Measurements from ENCODE around the gene ZNF879. TPM values are rescaled to one million over a fixed set of nuclear protein-coding genes. Genes with fewer than 3 reads are reported as not detected.

ZNF879 gene
- total and polyA plus RNA-seq, 11 donors = 2.3 to 4.5 (median 3.2) TPM

GRCh38 chr5:178989311-178989710, 34.3 kb upstream of the ZNF879 start:
- WGBS, 4 donors = 88 to 95% (median 90%) methylated on average over 7 of the region's 7 CpGs
- peaks cover 0 to 68% (median 43%) of the 10 kb centered on the region in 12 donors for H3K9me3 ChIP-seq

DNA sequence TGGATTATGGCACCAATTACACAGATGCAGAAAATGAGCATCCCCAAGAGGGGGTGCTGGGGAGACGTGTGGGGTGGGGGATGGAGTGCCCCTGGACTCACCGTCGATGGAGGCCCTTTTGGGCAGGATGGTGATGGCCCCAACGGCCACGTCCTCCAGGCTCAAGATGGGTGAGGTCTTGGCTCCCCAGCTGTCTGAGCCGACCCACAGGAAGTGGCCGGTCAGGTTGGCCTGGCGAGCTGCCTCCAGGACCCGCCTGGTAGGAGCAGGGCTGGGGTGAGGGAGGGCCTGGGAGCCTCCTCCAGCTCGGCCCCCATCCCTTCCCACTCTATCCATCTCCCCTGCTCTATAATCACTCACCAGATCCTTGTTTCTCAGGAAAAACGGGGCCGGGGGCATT, 33.1 kb upstream of the ZNF879 start:
- Histone ChIP-seq H3K4me3 (no peak overlapping the region), H3K27me3 (peaks cover 0 to 37% (median 21%) of the 10 kb centered on the region in 9 donors), H3K36me3 (no peaks in the 10 kb centered on the region), H3K4me1 (peaks cover 0 to 10% (median 0%) of the 10 kb centered on the region in 12 donors), H3K27ac (no peak overlapping the region), H3K9me3 (peaks cover 0 to 56% (median 36%) of the 10 kb centered on the region in 12 donors)
- intact Hi-C loops (cut with DNase I) = no loop called here
- TF ChIP-seq POLR2A (IDR thresholded peaks at IDR 0.05) = no peak
- TF ChIP-seq, protein P1, sequence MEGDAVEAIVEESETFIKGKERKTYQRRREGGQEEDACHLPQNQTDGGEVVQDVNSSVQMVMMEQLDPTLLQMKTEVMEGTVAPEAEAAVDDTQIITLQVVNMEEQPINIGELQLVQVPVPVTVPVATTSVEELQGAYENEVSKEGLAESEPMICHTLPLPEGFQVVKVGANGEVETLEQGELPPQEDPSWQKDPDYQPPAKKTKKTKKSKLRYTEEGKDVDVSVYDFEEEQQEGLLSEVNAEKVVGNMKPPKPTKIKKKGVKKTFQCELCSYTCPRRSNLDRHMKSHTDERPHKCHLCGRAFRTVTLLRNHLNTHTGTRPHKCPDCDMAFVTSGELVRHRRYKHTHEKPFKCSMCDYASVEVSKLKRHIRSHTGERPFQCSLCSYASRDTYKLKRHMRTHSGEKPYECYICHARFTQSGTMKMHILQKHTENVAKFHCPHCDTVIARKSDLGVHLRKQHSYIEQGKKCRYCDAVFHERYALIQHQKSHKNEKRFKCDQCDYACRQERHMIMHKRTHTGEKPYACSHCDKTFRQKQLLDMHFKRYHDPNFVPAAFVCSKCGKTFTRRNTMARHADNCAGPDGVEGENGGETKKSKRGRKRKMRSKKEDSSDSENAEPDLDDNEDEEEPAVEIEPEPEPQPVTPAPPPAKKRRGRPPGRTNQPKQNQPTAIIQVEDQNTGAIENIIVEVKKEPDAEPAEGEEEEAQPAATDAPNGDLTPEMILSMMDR (IDR thresholded peaks at IDR 0.05) = no peak
- 87 to 93% (median 89%) methylated on average over 11 to 12 of the region's 12 CpGs for WGBS, 4 donors
- ATAC-seq (no peak), DNase-seq (no peak)

More at GRCh38 chr5:178989311-178989710, 34.3 kb upstream of the ZNF879 start:
- intact Hi-C loops (cut with DNase I) = no loop called here
- H3K27me3 ChIP-seq = peaks cover 0 to 27% (median 14%) of the 10 kb centered on the region in 9 donors
- H3K4me3 ChIP-seq = no peak overlapping the region
- ATAC-seq (no peak), DNase-seq (no peak)
- H3K36me3 ChIP-seq = no peaks in the 10 kb centered on the region
- no peak overlapping the region for H3K27ac ChIP-seq
- H3K4me1 ChIP-seq = peaks cover 0 to 2% (median 0%) of the 10 kb centered on the region in 12 donors
- TF ChIP-seq, protein P1 (IDR thresholded peaks at IDR 0.05) = no peak

DNA sequence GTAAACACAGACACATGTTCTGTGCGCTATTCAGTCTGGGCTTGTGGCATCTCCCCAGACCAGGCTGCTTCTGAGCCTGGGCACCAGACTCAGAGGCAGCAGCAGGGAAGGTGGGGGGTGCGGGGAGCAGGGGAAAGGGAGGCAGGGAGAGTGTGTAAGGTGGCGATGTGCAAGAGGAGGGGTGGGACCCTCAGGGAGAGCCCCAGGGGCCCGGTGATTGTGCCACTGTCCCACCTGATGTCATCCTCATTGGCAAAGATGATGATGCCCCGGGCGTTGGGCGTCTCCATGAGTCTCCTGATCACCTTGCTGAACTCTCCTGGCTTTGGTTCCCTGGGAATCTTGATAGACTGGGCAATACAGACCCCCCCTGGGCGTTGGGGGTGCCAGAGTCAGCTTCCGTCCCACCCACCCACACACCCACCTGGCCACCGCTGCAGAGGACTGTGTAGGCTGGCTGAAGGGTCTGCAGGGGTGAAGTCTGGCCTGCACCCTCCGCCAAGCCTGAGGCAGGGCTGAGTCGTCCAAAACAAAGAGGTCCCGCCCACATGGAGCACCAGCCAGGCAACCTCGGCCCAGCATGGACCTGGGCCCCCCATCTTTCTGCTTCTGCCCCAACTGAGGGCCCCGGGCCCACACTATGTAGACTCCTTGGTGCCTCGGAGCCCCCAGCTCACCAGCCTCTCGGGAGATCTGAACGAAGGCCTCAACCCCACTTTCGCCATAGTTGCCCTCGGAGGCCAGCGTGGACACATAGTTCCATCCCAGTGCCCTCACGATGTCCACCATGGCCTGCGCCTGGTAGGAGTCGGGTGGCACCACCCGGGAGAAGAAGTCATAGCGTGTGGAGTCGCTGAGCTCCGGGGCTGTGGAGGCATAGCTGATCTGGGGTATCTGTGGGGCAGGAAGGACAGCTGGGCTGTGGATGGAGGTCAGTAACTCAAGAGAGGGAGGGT, 32.1 kb upstream of the ZNF879 start:
- H3K9me3 ChIP-seq = peaks cover 0 to 47% (median 28%) of the 10 kb centered on the region in 12 donors
- WGBS, 4 donors = 90 to 95% (median 92%) methylated on average over 22 to 28 of the region's 28 CpGs
- H3K4me1 ChIP-seq = peaks cover 0 to 10% (median 0%) of the 10 kb centered on the region in 12 donors
- intact Hi-C loops (cut with DNase I) = no loop called here
- H3K27ac ChIP-seq = no peak overlapping the region
- ATAC-seq (no peak), DNase-seq (no peak)
- H3K4me3 ChIP-seq = no peak overlapping the region
- peaks cover 0 to 46% (median 27%) of the 10 kb centered on the region in 9 donors for H3K27me3 ChIP-seq
- no peaks in the 10 kb centered on the region for H3K36me3 ChIP-seq
- TF ChIP-seq, protein P1 (IDR thresholded peaks at IDR 0.05) = no peak
- no peak for TF ChIP-seq POLR2A (IDR thresholded peaks at IDR 0.05)

GRCh38 chr5:178992291-178992895, 31.2 kb upstream of the ZNF879 start:
- DNase-seq = no peak
- Histone ChIP-seq H3K9me3 (peaks cover 0 to 37% (median 19%) of the 10 kb centered on the region in 12 donors), H3K4me3 (no peak overlapping the region), H3K36me3 (no peaks in the 10 kb centered on the region), H3K4me1 (peaks cover 0 to 10% (median 0%) of the 10 kb centered on the region in 12 donors), H3K27ac (no peak overlapping the region), H3K27me3 (peaks cover 0 to 54% (median 27%) of the 10 kb centered on the region in 9 donors)
- WGBS, 4 donors = 57 to 66% (median 61%) methylated on average over 9 of the region's 9 CpGs
- TF ChIP-seq, protein P1 (IDR thresholded peaks at IDR 0.05) = no peak
- no peak for ATAC-seq
- intact Hi-C loops (cut with DNase I) = no loop called here
